ENCODE results near the gene FAM170B. TPM values are rescaled to one million over a fixed set of nuclear protein-coding genes. Genes with fewer than 3 reads are reported as not detected.

The FAM170B gene
- total and polyA plus RNA-seq, 12 donors: not detected

DNA sequence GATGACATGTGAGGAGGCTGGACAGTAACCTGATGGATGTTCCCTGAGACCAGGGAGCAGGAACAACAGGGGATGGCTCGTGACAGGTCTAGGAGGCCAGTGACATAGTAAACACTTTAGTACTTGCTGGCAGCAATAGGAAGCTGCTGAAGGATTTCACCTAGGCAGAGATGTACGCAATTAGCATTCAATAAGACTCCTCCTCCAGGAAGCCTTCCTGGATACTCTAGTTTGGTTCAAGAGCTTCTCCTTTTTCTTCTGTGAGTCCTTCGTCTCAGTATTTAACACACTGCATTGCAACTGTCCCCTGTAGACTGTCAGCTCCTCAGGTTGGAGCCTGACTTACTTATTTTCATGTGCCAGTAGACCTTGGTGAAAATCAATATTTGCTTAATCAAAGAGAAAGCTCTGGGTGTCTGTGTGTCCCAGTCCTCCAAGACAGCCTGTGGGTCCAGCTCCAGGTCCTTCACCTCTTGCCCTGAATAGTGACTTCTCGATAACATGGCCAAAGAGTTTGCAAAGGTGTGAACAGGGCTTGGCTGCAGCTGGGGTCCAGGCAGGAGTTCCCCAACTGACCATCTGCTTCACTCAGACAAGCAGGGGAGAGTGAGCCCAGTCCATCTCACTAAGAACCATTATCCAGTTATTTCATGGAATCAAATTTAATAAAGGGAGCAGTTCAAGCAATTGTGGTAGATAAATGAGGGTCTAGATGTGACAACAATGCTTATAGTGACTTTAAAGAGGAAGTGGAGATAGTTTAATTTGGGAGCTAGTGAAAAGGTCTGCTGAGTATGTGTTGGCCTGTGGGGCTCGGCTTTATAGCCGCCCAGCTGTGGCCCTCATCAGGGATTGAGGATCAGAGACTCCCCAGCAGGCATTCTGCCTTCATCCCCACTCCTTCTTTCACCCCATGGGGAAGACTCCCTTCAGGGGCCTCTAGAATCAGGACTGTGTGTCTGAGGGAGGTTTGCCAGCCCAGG lies 45.0 kb upstream of the FAM170B start:
- Histone ChIP-seq H3K4me1 (peaks cover 19 to 93% (median 58%) of the 10 kb centered on the region in 9 donors), H3K4me3 (no peak overlapping the region), H3K36me3 (no peaks in the 10 kb centered on the region), H3K27me3 (no peaks in the 10 kb centered on the region), H3K27ac (peak overlapping the region in 8 of 10 donors; percentile 62 to 90 (median 82)), H3K9me3 (no peaks in the 10 kb centered on the region)
- WGBS, 2 donors: 87 to 92% methylated on average over 6 of the region's 6 CpGs
- DNase-seq: no peak
- ATAC-seq: no peak
- intact Hi-C loops (cut with DNase I): loop anchor here in 1 of 10 donors (5.0 kb wide), 1 partner anchor 66 kb away; no protein-coding TSS in a partner anchor
- TF ChIP-seq, protein P1, sequence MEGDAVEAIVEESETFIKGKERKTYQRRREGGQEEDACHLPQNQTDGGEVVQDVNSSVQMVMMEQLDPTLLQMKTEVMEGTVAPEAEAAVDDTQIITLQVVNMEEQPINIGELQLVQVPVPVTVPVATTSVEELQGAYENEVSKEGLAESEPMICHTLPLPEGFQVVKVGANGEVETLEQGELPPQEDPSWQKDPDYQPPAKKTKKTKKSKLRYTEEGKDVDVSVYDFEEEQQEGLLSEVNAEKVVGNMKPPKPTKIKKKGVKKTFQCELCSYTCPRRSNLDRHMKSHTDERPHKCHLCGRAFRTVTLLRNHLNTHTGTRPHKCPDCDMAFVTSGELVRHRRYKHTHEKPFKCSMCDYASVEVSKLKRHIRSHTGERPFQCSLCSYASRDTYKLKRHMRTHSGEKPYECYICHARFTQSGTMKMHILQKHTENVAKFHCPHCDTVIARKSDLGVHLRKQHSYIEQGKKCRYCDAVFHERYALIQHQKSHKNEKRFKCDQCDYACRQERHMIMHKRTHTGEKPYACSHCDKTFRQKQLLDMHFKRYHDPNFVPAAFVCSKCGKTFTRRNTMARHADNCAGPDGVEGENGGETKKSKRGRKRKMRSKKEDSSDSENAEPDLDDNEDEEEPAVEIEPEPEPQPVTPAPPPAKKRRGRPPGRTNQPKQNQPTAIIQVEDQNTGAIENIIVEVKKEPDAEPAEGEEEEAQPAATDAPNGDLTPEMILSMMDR (IDR thresholded peaks at IDR 0.05): no peak

DNA sequence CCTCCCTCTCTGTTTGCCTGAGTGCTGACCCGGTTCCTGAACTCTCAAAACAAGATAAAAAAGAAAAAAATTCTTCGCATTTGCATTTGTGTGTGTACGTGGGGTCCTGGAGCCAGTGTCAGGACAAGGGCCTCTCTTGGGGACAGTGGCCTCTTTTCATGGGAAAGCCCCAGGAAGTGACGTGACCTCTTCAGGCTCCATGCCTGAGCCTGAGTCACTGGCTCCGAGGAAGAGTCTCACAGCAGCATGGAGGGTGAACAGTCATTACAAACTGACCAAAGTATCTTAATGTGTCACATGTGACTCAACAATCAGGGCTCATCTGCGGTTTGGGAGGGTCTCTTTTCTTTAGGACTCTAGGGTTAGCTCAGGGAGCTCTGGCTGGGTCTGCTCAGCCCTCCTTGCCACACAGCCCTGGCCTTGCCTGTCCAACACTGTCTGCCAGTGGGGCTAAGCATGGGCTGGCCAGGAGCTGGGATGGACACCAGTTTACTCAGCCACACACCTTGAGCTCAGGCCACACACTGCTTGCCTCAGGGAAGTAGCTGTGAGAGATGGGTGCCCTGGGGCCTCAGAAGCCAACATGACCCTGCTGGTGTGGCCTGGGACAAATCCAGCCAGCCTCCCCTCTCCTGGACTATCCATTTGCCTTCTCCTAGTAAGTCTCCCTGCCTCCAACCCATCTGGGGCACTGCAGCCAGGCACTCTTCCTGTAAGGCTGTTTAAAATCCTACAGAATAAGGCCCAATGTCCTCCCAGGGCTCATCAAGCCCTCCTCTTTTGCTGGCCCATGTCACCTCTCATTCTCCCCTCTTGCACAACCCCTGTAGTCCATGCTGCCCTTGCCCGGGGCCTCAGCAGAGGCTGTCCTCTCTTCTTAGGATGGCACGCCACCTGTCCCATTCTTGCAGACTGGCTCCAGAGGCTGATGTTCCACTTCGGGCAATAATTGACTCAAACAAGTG lies 43.9 kb upstream of the FAM170B start:
- intact Hi-C loops (cut with DNase I): loop anchor here in 1 of 10 donors (5.0 kb wide), 1 partner anchor 65 kb away; no protein-coding TSS in a partner anchor
- H3K27me3 ChIP-seq: no peaks in the 10 kb centered on the region
- H3K36me3 ChIP-seq: no peaks in the 10 kb centered on the region
- DNase-seq (peak; percentile 60 to 87), ATAC-seq (peak; percentile 91 to 97 (median 93))
- no peaks in the 10 kb centered on the region for H3K9me3 ChIP-seq
- H3K27ac ChIP-seq: peak overlapping the region; percentile 49 to 90 (median 81)
- 49 to 61% methylated on average over 9 of the region's 9 CpGs for WGBS, 2 donors
- peaks cover 19 to 90% (median 63%) of the 10 kb centered on the region in 9 donors for H3K4me1 ChIP-seq
- TF ChIP-seq, protein P1 (IDR thresholded peaks at IDR 0.05): no peak
- peak overlapping the region in 1 of 10 donors; percentile 4 for H3K4me3 ChIP-seq

DNA sequence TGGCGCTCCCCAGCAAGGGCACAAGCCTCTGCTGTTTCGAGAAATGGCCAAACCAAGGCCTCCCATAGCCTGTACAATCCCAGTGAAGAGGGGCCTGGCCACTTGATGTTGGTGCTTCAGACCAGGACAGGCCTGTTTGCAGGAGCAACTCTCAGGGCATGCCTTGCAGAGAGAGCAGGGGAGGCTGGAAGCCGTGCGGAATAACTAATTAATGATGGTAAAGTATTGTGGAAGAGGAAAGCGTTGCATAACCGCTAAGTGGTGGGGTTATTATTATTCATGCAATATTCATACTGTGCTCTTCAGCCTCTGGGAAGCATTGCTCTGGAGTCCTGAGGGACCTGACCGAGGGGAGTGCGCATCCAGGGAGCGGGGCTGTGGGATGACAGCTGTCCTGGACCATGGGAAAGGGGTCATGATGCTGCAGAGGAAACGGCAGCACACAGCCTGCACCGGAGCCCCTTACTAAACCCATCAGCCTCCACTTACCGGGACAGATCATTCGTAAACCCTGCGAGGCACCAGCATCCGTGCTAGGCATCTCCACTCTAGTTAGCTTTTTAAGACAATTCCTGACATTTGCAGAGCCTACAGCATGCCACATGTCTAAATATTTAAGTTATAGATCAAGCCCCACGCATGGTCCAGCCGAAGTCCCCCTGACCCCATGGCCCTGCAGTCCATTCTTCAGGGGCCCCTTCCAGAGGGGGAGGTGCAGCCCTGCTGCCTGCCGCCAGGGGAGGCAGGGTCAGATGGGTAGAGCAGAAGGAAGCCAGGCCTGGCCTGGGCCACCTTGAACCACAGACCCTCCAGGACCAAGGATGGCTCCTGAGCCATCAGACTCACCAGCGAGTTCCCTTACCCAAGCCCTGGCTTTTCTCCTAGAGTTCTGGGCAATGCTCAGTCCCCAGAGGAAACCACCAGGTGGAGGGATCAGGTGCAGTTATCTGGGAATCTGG lies 42.8 kb upstream of the FAM170B start:
- peaks cover 19 to 88% (median 54%) of the 10 kb centered on the region in 9 donors for H3K4me1 ChIP-seq

More for the DNA sequence above, 42.8 kb upstream of the FAM170B start:
- TF ChIP-seq, protein P1 (IDR thresholded peaks at IDR 0.05): peak in 1 of 9 donors; percentile 10
- ATAC-seq (peak; percentile 25 to 82 (median 52)), DNase-seq (peak; percentile 59)
- H3K27ac ChIP-seq: peak overlapping the region; percentile 39 to 90 (median 81)
- H3K27me3 ChIP-seq: no peaks in the 10 kb centered on the region
- peak overlapping the region in 2 of 10 donors; percentile 4 to 19 for H3K4me3 ChIP-seq
- H3K36me3 ChIP-seq: no peaks in the 10 kb centered on the region
- intact Hi-C loops (cut with DNase I): loop anchor here in 1 of 10 donors (5.0 kb wide), 1 partner anchor 64 kb away; no protein-coding TSS in a partner anchor
- 85 to 90% methylated on average over 19 of the region's 19 CpGs for WGBS, 2 donors
- no peaks in the 10 kb centered on the region for H3K9me3 ChIP-seq

All from heart right ventricle (tissue), 16 donors.